HG03342 (cell line): ENCODE data around the gene ZNRF2.
"Not testable (repeated sequence)": the region's sequence is repeated elsewhere in the genome, so short reads cannot be mapped to it uniquely, and the experiment has no call there.

Source experiments
- ATAC-seq: cut with Tn5 transposase; IDR thresholded peaks from one replicate; pipeline ENCODE4 v1.9.1; 2021; ENCODE audit warnings: mild to moderate bottlenecking, moderate library complexity; ENCODE audit not compliant: unreplicated experiment

Gene ZNRF2

GRCh38 chr7:30260246-30260768, 24.1 kb upstream of the ZNRF2 start:
- ATAC-seq = no peak

- no peak for ATAC-seq
These were observed 21.2 kb upstream of the ZNRF2 start for GRCh38 chr7:30263090-30263710.

- ATAC-seq = no peak
These were observed 20.3 kb upstream of the ZNRF2 start for GRCh38 chr7:30264052-30264451.

- ATAC-seq = not testable (repeated sequence)
These were observed 19.2 kb upstream of the ZNRF2 start for GRCh38 chr7:30265189-30265588.

GRCh38 chr7:30266686-30267085, 17.7 kb upstream of the ZNRF2 start:
- no peak for ATAC-seq

- ATAC-seq = no peak
These were observed 15.8 kb upstream of the ZNRF2 start for GRCh38 chr7:30268586-30268985.

- ATAC-seq = no peak
These were observed 14.9 kb upstream of the ZNRF2 start for GRCh38 chr7:30269490-30269889.

- ATAC-seq = no peak
These were observed 13.5 kb upstream of the ZNRF2 start for GRCh38 chr7:30270921-30271320.

GRCh38 chr7:30272126-30272525, 12.3 kb upstream of the ZNRF2 start:
- no peak for ATAC-seq

- no peak for ATAC-seq
These were observed 10.8 kb upstream of the ZNRF2 start for GRCh38 chr7:30273552-30273951.

GRCh38 chr7:30274641-30275040, 9.8 kb upstream of the ZNRF2 start:
- ATAC-seq = no peak

- ATAC-seq = no peak
These were observed 8.0 kb upstream of the ZNRF2 start for GRCh38 chr7:30276203-30276900.

GRCh38 chr7:30278376-30278775, 6.0 kb upstream of the ZNRF2 start:
- no peak for ATAC-seq

GRCh38 chr7:30278849-30279652, 5.3 kb upstream of the ZNRF2 start:
- no peak for ATAC-seq

- no peak for ATAC-seq
These were observed 4.8 kb upstream of the ZNRF2 start for GRCh38 chr7:30279653-30279904.

- ATAC-seq = no peak
These were observed 3.8 kb upstream of the ZNRF2 start for GRCh38 chr7:30280631-30281030.

- no peak for ATAC-seq
These were observed 3.1 kb upstream of the ZNRF2 start for GRCh38 chr7:30281263-30281662.

GRCh38 chr7:30281791-30282190, 2.6 kb upstream of the ZNRF2 start:
- ATAC-seq = no peak

GRCh38 chr7:30282735-30283134, 1.7 kb upstream of the ZNRF2 start:
- ATAC-seq = no peak

GRCh38 chr7:30285067-30285535, 704 bp downstream of the ZNRF2 start:
- peak; percentile 11 for ATAC-seq

GRCh38 chr7:30285536-30286284, 1.3 kb downstream of the ZNRF2 start:
- peak; percentile 4 for ATAC-seq
